Fibroblast of gingiva (primary cell): ENCODE results near the gene C11orf21.
A peak's percentile ranks its signal among the peaks of the same experiment; 100 is the strongest.

ENCODE experiments used
- DNase-seq: peaks from one replicate; pipeline ENCODE4 v3.0.0-alpha.2; 2011; ENCODE audit warnings: low read depth

C11orf21 gene

DNA sequence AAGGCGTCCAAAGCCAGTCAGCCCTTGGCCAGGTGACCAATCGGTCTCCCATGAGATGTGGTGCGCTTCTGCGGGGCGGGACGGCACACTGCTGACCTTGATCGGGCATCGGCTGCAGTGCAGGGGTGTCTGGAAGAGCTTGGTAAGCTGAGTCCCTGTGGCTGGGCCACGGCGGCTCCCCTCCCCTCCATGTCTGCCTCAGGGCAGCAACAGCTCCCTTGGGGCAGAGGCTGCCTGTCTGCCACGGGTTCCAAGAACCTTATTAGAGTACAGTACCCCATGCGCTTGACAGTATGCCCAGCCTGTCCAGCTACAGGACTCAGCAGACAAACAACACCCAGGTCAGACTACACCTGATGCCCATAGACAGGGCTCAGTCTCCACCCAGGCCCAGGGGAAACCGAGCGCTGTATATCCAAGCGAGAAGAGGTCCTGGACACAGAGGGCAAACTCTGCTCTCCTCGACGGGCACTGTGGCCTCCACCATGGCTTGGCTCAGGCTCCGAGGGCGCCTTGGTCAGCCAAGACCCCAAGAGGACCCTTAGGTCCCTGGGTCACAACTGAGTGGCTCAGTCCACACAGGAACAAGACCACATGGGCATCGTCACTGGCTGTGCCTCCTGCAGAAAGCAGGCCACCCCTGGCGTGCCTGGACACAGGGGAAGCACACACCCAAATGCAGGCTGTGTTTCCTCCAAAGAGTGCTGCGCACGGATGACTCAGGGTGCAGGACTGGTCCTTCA lies 19.0 kb upstream of the C11orf21 start:
- no peak for DNase-seq

DNA sequence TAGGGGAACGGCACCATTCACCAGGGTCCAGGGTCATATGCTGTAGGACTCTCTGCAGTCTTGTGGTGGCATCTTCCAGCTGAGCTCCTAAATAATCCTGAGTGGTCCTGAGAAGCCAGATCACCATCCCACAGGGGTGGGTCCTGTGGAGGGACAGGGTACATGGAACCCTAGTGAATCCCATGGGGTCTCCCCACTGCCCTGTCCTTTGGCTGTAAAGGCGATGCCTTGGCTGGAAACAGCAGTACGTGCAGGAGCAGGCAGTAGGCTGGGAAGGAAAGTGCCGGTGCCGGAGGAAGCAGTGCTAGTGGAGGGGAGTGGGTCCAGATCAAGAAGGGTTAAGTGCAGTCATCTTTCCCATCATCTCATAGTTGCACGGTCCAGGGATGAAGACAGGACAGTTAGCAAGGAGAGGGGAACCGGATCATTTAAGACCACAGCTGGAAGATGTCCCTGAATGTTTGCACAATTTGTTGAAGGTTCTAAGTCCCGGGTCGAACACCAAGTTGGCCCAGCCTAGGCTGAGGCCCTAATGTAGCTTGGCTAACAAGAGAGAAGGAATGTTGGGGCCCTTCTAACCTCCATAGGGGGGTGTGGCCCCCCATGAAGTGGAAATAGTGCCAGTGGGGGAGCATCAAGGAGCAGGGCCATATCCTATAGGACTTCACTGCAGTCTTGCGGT lies 18.2 kb upstream of the C11orf21 start:
- no peak for DNase-seq

DNA sequence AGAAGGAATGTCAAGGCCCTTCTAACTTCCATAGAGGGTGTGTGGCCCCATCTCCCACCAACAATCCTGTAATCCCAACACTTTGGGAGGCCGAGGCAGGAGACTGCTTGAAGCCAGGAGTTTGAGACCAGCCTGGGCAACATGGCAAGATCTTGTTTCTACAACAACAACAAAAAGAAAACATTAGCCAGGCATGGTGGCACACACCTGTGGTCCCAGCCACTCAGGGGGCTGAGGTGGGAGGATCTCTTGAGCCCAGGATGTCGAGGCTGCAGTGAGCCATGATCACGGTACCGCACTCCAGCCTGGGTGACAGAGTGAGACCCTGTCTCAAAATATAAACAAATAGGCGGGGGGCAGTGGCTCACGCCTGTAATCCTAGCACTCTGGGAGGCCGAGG lies 17.0 kb upstream of the C11orf21 start:
- no peak for DNase-seq

DNA sequence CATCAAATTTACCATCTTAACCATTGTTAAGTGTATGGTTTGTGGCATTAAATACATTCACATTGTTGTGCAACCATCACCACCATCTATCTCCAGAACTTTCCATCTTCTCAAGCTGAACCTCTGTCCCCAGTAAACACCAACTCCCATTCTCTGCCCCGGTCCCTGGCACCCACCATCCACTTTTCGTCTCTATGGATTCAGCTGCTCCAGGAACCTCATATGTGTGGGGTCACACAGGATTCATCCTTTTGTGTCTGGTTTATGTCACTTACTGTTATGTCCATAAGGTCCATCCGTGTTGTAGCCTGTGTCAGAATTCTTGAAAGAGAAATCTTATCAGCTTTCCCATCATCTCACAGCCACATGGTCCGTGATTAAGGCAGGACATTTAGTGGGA lies 16.4 kb upstream of the C11orf21 start:
- no peak for DNase-seq

DNA sequence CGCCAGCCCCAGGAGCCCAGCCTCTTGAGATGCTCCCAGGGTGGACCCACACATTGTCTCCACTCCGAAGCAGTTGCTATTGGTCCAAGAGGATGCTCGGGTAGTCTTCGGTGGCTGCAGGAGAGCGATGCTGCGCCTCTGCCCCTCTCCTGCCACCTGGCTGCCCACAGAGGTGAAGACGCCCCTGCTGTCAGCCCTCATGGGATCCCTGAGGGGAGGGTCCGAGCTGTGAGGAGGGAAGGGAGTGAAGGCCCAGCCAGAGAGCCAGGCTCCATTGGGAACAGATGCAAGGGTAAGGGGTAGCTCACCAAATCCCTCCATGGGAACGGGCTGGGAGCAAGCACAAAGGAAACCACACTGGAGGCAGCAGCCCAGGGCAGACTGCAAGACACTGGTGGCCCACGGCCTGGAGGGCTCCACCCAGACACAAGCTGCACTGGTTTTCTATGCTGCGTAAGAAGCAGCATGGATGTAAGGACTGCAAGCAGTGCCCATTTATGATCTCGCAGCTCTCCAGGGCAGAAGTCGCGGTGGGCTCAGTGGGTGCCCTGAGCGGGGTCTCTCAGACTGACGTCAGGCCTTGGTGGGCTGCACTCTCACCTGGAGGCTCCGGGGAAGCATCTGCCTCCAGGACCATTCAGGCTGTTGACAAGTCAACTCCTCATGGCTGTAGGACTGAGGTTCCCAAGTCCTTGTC lies 15.8 kb upstream of the C11orf21 start:
- DNase-seq, result no peak

DNA sequence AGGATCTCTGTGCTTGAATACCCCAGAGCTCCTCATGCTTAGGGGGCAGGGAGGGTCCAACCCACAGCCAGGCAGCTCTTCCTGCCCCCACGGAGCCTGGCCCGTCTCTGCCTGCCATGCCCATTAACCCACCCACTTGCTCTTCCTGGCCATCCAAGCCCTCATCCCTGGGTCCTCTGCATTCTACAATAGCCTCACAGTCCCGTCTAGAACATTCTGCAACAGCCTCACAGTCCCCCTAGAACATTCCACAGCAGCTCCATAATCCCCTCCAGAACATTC lies 15.2 kb upstream of the C11orf21 start:
- DNase-seq, result no peak

DNA sequence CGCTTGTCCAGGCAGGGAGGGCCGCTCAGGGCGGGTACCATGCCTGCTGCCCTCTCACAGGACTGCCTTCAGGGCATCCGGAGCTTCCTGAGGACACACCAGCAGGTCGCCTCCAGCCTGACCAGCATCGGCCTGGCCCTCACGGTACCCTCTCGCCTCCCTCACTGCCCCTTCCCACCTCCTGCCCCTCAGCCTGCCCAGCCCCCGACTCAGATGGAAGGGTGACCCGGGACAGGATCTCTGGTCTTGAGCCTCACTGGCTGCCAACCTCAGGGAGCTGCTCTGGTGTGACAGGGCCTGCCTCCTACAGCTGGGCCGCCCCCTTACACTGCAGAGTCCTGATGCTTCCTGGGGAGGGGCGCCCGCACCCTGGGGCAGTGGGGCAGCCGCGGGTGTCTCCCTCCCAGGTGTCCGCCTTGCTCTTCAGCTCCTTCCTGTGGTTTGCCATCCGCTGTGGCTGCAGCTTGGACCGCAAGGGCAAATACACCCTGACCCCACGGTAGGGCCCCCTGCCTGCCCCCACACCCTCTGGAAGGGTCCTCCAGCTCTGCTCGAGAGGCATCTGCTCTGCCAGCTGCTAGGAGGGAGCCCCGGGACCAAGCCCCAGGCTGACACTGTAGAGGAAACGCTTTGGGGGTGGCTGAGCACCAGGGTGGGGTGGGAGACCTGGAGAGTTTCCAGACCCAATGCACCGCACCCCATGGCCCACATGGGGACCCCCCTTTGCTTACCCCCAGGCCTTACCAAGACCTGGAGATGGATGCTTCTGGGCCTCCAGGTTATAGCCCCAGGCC lies 14.6 kb upstream of the C11orf21 start:
- no peak for DNase-seq

DNA sequence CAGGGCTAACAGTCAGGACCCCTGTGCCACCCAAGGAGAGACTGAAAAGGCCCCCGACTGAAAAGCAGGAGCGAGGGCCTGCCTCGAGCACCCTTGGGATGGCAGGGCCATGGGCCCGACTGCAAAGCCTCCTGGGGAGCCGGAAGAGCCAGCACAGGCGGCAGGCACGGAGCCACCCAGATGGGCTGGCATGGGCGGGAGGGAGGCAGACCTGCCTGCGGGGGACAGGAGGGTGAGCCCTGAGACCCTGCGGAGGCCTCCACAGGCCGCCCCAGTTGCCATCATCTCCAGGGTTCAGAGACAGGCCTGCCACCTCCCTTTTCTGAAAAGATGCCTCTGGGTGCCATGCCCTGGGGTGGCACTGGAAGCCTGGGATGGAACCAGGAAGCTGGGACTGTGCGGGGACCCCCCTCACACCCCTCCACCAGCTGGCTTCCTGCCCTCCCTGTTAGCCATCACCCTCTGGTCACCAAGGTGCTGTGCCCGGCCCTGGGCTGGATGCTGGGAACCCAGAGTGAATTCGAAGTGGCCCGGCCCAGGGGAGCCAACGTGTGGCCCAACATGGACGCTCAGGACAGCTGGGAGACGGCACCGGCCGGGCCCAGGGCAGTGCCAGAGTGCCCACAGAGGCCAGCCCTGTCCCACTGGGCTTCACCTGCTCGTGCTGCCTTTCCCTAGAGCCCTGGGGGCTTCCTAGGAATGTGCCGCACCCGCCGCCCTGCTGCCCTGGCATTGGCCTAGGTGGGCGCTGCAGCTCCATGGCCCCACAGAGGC lies 13.9 kb upstream of the C11orf21 start:
- no peak for DNase-seq

DNA sequence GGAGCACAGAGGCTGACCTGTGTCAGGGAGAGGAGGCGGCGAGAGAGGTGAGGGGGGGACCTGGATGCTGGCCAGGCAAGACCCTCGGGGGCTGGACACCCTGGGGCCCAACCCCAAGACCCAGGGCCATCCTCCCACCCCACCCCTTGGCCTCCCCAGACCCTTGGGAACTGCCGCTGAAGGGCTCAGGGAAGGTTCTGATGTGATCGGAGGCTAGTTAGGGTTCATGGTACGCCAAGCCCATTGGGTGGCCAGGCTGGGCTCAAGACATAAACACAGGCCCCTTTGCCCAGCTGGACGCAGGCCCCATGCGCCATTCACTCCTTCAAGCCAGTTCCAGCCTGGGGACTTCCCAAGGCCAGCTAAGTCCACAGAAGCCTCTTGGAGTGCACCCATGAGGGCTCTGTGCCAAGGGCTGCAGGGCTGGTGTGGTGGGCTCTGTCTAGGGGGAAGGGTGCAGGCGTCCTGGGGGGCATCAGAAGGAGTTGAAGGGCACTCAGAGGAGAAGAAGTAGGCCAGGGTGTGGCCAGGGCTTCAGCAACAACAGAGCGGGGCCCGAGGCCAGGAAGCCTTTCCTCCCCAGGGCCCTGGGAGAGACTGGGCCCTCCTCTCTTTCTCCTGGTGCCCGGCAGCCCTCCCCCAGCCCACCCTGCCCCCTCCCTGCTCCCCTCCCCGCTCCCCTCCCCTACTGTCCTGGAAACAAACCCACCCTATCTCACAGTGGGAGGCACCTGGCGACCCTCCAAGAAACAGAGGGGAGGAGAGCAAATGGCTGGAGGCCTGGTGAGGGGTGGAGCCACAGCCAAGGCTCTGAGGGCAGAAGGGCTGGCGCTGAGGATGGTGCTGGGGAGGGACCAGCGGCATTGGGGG lies 13.0 kb upstream of the C11orf21 start:
- peak; percentile 96 for DNase-seq

DNA sequence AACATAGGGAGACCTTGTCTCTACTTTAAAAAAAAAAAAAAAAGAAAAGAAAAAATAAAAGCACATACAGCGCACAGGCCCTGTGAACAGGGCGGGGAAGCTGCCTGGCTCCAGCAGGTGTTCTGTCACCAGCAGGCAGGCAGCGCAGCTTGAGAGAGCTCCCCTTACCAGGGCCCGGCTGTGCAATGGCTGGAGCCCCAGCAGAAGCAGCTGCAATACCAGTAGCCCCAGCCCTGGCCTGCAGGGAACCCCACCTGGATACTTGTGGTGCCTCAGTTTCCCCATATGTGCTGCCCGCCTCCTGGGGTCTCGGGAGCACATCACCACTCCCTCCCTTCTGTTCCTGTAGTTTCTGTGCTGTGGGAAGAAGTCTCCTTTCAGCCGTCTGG lies 12.4 kb upstream of the C11orf21 start:
- no peak for DNase-seq

DNA sequence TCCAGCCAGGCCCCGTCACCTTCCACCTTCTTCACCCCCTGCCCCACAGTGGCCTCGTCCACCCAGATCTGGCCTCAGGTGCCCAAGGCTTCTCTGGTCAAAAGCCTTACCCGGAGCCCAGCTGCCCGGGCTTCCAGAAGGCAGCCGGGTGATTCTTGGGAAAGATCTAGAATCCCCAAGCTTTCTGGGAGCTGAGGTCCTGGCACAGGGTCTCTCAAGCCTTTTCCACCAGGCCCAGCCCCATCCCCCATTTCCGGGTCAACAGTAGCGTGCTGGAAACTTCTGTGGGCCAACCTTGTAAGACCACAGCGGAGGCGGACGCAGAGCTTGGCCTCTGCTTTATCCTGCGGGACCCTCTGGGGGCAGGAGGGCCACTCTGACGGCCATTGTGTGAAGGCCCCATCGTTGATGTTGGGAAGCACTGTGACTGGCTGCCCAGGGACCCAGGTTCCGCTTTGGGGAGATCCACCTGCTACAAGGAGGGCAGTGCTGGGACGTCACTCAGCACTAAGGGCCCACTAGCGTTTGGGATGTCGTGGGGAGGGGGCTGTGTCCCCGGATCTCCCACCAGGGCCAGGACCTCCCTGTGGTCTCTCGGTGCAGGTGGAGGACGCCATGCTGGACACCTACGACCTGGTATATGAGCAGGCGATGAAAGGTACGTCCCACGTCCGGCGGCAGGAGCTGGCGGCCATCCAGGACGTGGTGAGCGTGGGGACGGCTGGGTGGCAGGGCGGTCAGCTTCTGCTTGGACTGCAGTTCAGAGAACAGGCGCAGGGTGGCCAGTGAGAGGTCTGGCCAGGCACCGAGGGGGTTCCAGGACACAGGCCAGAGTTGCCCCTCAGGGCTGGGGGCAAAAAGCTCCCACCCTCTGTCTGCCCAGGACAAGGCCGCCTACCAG lies 11.6 kb upstream of the C11orf21 start:
- no peak for DNase-seq

DNA sequence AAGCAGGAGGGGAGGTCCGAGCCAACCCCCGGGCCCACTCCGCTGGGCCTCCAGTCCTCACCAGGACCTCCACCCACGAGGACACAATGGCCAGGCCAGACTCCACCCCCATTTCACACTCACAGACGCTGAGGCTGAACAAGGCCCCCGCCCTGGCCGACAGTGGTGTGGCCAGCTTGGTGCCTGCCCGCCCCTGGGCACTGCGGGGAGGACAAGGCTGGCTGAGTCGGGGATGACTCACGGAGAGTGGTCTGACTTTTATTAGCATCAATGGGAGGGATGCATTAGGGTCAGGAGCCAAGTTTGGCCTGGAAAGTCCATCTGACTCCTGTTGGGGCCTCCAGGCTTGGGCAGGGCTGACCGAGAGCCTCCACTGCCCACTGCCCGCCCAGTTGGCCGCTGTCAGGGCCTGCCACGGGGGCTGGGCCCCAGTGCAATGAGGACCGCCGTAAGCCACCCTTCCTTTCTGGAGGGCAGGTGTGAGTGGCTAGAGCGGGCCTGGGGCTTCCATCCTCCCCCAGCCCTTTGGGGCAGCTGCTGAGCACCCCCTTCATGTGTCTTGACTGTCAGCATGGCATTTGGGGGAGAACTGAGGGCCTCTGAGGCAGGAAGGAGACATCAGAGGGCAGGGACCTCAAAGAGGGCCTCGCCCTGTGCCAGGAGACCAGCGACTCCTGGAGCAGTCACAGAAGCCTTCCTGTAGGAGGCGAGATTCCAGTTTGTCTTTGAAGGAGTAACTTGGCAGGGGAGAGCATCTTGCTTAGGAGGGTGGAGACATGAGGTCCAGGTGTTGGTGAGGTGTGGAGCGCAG lies 10.7 kb upstream of the C11orf21 start:
- DNase-seq, result peak; percentile 84

DNA sequence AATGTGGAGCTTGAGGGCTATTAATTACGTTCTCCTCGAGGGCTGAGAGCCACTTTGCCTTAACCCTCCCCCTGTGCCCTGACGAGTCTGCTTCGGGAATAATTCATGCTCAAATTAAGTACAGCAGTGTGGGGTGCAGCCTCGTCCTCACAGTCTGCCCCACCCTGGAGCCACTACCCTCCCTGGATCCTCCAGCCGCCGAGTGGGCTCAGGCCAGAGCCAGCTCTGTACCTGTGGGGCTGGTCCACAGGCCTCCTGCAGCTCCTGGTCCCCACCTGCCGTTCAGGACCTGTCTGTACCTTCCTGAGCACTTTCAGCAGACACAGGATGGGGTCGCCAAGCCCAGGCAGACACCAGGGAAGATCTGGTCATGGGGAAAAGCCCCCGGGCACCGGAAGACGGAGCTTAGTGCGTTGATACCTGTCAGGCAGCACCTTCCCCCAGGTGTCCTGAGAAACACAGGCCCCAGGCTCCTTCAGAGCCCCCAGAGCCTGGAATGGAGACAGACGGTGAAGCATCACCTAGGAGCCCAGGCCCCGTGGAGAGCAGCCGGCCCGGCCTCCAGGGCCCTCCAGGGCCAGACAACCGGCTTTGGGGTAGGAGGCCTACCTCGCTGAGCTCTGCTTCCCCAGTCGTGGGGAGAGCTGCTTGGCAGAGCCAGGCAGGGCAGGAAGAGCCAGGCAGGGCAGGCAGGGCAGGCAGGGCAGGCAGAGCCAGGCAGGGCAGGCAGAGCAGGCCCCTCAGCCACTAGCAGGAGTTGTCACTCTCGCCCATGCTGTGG lies 9.8 kb upstream of the C11orf21 start:
- DNase-seq, result no peak

DNA sequence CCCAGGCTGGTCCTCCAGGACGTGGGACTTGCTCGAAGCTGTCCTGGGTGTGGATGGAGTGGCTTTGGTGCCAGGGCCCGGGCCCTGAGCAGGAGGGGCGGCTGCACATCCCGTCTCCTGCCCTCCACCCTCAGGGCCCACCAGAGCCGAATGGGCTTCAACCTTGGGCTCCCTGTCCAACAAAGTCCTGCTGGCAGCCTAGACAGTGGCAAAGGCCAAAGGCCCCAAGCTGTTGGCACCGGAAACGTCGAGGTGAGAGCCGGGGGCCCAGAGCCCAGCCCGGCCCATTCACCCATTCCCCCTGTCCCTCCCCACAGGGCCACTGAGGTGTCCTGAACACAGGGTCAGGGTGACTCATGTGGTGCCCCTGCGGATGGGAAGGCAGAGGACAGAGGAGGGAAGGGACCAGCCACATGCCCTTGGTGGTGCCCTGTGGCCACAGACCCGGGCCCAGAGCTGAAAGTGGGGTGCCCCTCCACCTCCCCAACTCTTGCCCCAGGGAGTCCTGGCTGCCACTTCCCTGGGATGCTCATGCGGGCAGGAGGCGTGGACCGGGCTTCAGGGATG lies 9.2 kb upstream of the C11orf21 start:
- DNase-seq, result no peak

DNA sequence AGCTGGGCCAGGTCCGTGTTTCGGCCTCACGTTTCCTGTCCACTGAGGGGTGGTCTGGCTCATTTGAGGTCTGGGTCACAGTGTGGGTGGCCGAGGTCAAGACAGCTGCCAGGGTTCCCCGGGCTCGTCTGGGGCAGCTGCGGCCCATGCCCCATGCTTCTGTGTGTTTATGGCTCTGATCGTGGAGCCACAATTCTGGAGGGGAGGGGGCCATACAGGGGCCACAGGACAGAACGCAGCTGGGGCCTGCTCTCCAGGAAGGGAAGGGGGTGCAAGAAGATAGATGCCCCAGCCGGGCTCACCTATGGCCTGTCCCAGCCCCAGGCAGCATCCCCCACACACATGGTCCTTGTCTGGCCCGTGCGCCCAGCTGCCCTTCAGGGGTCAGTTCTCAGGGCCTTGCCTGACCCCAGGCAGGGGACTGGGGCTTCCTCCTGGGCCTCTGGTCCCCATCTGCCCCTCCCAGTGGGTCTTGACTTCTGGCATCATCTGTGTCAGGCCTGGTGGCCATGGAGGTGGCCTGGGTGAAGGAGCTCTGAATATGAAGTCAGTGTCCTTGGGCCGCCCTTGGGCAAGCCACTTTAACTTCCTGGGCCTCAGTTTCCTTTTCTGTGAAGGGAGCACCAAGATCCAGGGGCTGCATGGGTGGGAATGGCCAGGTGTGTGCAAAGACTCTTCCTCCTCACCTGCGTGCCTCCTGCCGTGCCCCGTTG lies 8.5 kb upstream of the C11orf21 start:
- DNase-seq, result no peak

DNA sequence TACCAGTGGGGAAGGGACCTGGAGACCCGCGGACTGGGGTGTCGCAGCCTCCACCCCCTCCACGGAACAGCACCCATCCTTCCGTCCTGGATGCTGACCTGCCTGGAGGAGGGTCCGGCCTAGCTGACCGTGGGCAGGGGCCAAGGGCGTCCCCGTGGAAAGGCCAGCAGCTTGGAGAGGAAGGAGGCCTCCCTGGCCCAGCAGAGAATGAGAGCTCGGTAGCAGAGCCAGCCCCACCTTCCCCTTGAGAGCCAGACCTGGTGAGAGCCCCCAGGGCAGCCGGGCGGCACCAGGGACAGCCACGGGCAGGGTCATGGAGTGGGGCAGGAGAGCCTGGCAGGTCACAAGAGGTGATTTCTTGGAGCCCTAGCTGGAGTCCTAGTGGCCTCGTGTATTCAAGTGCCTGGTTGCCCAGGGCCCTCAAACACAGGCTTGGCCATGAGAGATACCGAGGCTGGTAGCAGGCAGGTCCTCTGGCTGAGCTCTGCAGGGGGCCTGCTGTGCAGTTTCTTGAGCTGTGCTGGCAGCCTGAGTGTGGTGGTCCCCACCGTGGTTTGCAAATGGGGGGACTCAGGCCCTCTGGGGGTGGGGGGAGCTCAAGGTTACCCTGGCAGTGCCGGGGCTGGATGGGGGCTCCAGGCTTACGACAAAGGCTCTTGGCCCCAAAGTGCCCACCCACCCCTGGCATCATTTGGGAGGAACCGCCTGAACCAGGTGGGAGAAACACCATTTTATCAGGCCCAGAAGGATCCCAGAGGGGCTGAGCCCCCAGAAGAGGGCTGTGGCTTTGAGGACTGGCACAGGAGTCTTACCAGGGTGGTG lies 7.7 kb upstream of the C11orf21 start:
- no peak for DNase-seq
